Measurements from ENCODE around the gene ACBD5.

The ACBD5 gene

DNA sequence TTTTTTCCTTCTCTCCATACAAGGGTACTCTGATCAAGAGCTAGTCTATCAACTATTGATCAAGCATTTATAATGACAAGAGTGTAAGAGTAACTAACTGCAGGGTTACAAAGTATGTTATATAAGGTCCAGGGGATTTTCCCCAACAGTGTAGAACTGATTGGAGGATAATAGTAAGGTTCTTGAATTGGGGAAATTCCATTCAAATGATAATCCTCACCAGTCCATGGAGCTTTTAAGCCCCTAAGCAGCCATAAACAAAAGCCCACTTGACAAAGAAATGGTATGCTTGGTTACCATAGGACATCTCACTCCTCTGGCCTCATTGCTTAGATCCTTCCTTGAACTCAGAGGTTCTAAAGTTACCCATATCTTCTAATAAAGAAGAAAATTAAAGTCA is 94.7 kb downstream of the ACBD5 start:
- no peak for DNase-seq

All from activated CD8-positive, alpha-beta memory T cell treated with anti-CD3 and anti-CD28 coated beads for 24 hours (primary cell).